Measurements from ENCODE around the gene MDM1.

GRCh38 chr12:68245180-68246021, 86.8 kb downstream of the MDM1 start:
- TF ChIP-seq POLR2A (IDR thresholded peaks at IDR 0.05) (no peak), POLR2AphosphoS5 (IDR thresholded peaks at IDR 0.05) (no peak)
